Measurements from ENCODE around the gene MMP20.

The MMP20 gene

DNA sequence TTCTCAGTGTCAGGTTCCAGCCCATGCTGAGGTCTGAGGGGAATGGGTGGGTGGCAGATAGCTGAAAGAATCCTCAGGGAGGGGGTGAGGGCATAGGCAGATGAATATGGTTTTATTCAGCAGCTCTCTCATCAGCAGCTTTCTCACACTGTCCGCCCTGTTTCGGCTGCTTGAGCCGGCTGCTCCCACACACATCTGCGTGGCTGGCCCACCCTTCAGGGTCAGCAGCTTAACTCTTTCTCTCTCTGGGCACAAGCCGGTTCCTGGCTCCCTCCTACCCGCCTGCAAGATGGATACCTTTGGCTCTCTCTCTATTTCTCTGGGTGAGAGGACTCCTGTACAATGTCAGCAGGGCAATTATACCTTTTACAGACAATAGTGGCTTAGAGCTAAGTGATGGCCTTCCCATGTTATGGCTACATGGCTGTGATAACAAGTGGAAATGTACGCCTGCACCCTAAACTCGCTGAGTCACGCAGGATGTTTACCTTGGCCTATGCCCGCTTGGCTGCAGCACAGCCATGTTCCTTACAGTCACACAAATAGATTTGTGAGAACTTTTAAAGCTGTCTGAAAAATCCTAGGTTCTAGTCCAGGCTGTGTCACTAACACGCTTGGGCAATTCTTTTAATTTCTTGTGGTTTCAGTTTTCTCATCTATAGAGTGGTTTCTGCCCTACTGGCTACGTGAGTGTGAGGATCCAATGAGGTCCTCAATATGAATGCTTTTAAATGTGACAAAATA, 4.1 kb downstream of the MMP20 start:
- DNase-seq: no peak

DNA sequence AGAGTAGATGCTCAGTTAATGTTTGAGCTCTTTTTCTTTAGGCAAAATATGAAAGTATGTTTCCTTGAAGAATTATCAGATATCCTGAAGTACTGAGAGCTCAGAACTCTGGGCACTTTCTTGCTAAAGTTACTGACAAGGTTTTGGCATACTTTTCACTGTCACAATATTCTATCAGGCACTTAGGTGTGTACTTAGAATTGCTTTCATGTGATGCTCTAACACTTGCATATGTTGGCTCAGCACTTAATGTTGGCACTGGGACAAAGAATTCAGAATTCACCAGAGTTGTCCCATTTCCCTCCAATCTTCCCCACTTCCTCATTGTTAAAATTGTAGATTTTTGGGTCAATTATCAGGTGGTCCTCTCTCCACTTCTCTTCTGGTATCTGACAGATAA, 5.0 kb downstream of the MMP20 start:
- DNase-seq: no peak

DNA sequence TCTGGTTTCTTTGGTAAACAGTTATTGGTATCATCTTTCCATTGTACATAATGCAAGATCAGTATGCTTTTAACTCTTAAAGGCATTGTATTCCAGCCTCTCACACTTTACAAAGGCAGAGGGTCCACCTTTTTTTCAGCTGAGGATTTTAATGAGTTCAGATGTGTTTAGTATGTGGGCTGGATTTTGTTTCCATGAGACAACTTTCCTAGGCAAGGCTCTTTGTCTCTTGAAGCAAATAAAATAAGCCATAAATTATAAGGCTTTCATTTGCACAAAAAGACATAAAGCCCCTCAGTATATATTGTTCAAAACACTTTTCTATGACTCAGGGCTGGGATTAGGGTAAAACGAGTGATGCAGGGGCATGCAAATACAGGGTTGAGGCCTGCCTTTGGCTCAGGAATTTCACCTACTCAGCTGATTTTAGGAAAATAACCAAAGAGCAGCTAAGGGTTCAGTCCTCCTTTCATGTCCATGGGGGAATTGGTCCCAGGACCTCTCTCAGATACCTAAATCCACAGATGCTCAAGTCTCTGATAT, 7.6 kb downstream of the MMP20 start:
- no peak for DNase-seq

DNA sequence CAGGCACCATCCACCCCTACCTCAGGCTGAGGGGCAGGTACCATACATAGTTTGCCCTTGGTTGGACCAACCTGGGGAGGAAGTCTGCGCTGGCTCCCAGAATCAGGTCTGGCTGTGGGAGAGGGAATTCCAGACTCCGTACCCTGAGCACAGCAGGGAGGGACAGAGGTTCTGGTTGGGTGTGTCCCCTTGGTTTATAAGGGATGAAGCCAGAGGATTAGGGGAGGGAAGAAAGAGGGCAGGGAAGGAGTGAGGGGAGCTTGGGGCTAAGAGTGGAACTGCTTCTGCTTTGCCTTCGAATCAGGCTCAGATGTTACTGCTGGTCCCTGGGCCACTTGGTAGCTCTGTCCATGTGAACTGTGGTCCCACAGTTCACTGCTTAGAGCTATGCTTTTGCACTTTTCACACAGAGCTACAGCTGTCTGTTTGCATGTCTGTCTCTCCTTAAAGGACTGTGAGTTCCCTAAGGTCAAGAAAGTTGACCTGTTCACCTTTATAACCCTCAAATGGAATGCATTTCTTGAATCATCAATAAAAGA, 9.2 kb downstream of the MMP20 start:
- no peak for DNase-seq

DNA sequence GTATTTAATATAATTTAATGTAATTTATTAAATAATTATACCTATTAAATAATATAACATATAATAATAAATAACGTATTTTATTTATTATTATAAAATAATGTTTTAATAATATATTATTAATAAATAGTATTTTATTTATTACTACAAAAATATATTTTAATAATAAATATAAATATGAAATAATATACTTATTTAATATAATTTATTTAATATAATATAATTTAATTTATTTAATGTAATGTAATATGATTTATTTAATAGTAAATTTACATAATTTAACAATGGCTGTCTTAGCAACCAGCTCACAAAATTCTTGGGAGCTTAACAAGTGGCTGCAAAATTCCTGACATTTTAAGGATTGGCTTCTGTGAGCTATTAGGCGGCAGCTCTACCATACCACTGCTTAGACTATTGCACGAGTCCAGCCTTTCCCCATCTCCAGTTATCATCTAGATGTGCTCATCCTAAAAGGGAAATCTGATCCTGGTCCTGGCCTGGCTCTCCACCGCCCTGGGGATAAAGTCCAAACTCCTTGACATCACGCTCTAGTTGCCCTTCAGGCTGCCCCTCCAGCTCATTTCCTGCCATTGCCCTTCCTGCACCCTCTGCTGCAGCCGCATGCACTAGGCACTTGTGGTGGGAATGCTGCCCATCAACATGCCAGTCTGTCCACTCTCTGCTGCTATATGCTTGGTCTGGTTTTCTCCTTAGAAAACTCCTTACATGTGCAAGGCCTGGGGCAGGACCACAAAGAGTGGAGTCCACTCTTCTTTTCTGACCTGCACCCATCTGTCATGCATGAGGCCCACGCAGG, 9.8 kb downstream of the MMP20 start:
- DNase-seq: no peak

DNA sequence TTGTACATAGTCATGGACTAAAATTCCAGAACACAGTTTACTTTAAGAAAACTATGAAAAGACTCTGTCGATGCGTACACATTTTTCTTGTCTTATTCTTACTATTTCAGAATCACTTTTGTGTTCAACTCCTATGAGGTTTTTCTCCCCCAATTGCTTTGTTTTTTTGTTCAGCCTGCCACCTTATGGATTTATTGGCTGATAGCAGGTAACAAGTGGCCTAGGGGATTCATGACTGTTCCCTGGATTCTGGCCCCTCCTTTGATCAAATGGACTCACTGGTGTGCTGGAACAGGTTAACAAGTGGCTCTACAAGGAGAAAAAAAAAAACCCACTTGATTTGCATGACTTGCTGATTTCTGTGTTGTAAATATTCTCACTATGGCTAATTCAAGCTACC, 10.6 kb downstream of the MMP20 start:
- no peak for DNase-seq

DNA sequence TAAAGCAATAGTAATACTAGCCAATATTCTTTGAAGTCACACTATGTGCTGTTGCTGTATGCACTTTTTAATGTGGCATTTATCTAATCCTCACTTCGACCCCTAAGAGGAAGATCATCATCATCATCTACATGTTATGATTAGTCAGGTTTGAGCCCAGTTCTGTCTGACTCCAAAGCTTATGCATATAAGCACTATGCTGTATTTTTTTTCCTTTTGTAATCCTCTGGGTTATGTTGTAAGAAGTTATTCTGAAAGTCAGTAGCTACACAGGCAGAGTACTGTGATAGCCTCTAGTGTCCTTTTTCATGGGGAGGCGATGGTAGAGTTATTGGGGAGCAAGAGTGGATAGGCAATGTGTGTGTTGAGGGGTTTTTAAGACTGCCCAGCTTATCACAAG, 11.1 kb downstream of the MMP20 start:
- no peak for DNase-seq

DNA sequence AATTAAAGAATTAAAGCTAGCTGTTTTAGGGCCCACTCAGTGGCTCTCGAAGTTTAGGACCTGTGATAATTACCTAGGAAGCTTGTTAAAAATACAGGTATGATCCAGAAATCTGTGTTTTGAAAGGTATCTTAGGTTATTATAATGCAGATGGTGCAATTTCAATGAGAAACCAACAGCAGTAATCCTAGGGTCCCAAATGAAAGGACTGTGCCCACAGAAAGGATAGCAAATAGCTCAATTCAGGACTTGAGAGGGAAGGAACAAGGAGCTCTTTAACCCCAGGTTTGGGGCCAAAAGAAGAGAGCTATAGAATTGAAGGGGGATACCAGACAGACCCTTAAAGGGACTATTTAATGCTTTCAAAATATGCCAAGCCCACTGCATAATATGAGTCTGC, 11.7 kb downstream of the MMP20 start:
- no peak for DNase-seq

DNA sequence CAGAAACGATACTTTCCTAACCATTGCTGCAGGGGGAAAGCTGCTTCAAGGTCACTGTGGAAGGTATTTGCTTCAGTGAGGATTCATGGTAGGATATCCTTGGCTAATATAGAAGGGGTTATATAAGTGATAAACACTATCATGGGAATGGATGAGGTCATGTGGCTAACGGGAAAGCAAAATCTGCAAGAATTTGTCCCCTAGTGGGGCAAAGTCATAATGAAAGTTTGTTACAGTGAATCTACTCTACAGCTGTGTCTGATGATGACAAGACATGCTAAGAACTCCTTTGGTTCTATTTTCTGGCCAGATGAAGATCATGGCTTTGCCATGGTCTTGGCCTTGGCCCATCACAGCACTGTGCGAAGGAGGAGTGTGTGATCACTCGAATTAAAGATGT, 13.8 kb downstream of the MMP20 start:
- no peak for DNase-seq

DNA sequence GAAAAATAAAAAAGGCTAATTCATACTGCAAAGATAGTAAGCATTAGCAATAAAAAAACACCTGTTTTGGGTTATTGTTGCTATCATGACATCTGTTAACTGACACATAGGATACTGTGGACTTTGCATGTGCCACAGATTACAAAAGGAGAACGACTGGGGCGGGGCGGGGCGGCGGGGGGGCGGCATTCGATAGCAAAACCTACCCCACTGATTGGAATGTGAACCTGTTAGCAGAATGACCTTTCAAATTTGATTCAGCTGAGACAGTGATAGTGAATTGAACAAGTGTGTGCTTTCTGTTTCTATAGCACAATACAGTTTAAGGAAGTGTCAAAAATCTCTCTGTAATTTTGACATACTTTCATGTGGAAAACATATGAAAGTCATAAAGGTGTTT, 14.9 kb downstream of the MMP20 start:
- no peak for DNase-seq

DNA sequence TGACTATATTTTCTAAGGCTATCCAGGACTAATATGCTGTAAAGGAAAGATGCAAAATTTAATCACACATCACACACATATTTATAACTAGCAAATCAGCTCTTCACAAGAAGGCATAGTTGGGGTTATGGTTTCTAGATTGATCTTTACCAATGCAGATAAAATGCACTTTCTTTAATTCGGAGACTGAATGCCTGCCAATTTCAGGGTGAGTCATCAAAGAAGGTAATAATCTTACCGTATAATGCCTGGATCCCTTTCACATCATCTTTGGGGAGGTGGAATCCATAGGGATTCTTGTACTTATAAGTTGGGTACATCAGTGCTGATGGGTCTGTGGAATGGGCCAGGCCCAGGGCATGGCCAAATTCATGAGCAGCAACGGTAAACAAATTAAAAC, 16.4 kb downstream of the MMP20 start:
- no peak for DNase-seq

DNA sequence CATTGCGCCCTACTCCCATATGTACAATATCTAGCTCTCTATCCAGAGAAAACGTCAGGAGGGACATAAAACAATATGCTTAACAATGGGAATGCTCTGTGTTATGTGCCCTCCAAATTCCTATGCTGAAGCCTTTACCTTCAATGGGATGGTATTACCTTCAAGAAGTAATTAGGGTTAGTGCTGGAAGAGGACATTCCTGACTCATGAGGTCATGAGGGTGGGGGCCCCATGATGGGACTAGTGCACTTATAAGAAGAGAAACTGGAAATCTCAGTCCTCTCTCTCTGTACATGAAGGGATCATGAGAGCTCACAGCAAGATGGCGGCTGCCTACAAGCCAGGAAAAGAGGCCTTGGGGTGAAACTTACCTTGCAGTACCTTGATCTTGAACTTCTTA, 20.3 kb downstream of the MMP20 start:
- no peak for DNase-seq

DNA sequence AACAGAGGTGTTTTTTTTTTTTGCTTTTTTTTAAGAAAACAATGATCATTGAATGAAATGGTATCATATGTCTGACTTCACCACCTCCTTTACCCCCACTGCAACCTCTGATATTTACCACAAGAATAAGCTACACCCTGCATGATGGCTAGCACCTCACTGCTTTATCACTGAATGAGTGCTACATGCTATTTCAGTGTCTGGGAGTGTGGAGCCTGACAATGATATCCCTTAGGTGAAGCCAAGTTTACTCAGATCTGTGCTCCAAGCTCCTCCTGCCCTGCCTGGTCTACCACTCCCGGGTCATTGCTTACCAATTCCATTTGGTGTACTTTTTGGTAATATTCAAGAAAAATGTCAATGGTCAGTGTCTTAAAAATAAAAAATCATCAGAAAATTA, 21.1 kb downstream of the MMP20 start:
- no peak for DNase-seq

DNA sequence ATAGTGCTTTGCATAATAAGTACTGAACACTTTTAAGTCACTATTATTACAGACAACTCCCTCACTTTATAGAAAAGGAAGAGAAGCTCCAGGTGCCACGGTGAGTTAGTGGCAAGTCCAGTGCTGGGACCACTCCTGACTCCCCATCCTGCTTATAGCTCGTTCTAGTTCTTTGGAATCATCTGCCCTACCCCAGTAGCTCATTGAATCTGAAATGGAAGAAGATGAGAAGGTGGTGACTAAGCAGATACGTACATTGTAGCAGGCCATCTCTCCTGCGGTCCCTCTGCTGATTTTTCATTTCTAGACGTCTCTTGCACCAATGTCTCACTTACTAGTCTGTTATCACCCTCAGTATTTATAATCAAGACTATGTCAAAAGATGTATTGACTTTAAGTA, 21.6 kb downstream of the MMP20 start:
- no peak for DNase-seq

DNA sequence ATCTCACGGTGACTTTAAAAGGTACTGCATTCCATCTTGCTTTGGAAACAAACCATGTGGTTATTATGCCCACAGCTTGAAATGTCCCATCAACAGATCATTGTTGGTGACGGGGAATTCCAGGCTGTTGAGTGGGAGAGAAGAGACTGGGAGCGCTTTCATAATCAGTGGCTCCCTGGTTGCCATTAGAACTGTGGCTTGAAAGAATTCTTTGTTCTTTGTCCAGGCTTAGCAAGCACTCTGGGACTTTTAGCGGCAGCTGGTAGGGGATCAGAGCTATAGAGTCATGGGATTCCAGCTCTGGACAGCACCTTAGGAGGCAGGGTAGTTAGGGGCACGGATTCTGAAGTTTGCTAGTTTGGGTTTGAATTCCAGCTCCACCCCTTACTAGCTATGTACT, 22.0 kb downstream of the MMP20 start:
- DNase-seq: no peak

DNA sequence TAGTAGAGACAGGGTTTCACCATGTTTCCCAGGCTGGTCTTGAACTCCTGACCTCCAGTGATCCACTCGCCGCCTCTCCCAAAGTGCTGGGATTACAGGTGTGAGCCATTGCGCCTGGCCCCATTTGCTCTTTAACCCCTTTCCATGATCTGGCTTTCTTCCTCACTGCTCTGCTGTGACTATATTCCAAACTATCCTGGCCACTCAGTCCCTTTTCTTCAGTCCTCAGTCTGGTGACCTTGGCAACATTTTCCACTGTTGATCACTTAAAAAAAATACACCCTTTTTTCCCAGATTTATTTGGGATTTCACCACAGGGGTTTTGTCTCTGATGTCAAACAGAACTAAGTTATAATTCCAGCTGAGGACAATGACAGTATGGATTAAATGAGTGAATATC, 24.5 kb downstream of the MMP20 start:
- no peak for DNase-seq

DNA sequence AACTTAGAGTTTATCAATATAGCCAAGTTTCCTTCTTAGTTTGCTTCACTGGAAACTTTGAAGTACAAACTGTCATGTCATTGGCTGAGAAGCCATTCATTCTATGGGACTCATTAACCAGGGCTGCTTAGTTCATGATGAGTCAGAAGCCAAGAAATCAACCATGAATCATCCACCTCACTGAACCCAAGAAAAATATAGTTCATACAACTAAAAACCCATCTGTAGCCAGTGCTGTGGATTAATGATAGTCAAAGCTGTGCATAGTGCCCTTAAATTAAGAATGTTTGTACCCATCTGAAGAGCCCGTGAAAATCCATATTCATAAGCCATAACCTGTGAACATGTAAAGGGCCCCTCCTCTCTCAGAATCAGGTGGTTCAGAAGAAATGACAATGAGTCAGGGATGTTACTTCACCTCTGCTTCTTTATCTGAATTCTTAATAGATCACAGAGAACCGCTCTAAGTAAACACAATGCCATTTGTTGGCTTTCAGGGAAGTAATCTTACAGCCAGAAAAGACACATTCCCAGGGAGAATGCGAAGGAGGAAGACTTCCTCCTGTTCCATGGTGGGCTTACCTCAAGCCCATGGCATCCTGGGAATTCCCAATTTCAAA, 25.4 kb downstream of the MMP20 start:
- DNase-seq: no peak

DNA sequence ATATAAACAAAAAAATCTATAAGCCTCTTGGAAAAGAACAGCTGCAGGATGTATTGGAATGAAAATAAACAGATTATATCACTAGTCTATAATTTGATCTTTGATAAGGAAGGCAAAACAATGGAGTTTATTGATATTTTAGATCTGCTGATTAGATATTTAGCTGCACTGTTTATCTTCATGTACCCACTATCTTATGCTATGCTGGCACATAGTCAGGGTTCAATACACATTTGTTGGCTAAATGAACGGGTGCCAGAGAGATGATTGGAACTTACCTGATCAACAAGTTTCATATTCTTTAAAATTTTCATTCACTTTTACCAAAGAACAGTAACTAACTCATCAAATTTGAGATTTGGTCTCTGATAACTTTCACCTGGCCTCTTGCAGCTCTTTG, 26.9 kb downstream of the MMP20 start:
- no peak for DNase-seq

DNA sequence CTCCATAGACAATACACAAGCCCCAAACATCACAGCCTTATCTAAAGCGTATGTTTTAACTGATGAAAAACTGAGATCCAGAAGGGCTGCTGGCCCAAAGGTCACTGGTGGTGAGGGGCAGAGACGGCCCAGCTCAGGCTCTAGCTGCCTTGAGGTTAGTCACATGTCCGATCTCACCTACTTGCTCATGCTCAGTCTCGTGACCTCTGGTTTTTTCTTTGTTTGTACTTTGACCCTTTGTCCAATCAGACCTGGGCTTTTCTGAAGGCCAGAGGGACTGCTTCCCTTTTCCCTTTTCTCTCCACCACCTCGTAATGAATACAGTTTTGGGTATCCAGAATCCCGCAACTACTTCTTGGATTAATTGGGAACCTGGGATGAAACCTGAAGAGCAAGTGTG, 28.6 kb downstream of the MMP20 start:
- DNase-seq: no peak

DNA sequence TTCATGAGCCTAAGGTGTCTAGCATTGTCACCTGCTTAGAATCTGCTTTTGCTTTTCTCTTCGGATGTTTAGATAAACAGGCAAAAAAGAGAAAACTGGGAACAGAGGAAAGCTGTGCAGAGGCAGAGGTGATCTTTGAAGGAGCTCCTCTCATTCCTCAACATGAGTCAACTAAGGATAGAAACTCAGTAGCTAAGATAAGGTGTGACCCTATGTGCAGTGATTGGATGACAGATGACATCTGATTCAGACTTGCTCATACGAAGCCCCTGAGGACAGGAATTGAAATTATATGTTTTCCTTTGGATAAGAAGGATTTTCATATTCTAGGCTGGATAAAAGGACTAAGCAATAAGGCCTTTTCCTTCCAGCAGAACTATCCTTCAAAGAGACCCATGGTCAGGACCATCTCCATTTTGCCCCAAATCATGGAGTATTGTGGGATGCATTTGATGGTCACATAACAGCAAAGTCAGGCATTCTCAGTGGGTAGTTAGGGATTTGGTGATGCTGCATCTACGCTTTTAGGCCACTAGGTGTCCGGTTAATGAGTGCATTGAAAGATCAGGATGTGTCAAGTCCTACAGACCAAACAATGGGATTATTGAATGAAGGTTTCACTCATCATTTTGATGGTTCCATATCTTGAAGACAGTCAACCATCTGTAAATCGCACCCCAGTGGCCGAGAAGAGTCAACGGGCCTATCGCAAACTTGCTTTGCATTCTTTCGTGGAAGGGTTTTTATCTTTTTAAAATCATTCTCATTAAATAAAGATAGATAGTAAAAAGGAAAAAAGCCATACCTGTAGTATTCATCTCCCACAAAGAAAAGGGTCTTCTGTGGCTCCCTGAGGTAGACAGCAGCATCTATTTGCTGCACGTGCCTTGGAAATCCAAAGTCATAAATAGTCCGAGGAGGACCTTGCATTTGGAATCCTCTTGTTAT, 32.2 kb downstream of the MMP20 start:
- DNase-seq: no peak

DNA sequence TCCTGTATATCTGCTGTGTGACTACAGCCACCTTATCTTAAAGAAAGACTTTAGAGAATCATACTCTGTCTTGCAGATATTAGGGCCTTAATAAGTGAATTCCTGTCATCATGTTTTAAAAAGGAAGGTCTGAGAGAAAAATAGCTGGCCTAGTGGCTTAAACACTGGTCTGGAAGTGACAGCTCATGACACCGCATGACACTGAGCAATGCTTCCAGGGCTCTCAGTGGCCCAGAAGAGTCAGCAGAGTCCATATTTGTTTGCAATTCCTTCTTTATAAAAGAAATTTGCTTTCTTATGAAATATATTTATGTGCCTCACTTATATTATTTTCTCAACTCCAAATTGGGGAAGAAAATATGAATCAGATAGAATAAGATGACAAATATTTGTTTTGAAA, 33.0 kb downstream of the MMP20 start:
- no peak for DNase-seq

DNA sequence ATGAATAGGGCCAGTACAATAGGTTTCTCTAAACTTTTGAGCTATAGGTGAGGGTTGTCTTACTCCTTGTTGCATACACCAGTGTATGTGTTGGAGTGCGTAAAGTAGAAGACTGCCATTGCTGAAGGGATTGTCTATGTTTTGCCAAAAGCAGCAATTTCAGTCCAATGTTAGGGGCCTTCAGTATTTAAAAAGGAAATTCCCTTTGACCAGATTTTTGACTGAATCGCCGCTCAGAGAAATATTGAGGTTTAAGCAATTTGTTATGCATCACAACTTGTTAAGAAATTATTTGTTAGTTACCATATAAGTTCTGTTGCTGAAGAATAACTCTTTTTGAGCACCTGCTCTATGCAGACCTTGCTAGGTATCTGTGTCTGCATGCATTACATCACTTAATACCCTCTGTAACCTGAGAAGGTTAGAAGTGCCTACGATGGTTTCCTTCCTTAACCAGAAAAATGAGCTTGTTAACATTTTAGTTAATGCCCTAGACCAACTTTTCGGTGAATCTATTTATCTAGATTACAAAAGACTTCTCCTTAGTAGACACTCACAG, 33.9 kb downstream of the MMP20 start:
- DNase-seq: no peak
